SH-SY5Y (cell line): ENCODE results near the gene SRRD.

Experiments
- GATA2 ChIP-seq: IDR thresholded peaks from 2 replicates; pipeline ENCODE4 v1.6.1; 2011; ENCODE audit warnings: mild to moderate bottlenecking, low read depth, low read length
- GATA3 ChIP-seq: IDR thresholded peaks from 2 replicates; pipeline ENCODE4 v1.6.1; 2011; ENCODE audit warnings: low read depth, mild to moderate bottlenecking, low read length, moderate library complexity

SRRD gene

GRCh38 chr22:26534171-26534855 lies 50.6 kb downstream of the SRRD start:
- TF ChIP-seq GATA2 (no peak), GATA3 (no peak)

- no peak for TF ChIP-seq GATA2
- TF ChIP-seq GATA3: no peak
Observed at GRCh38 chr22:26534874-26535602, 51.4 kb downstream of the SRRD start.

GRCh38 chr22:26535603-26535908 lies 51.9 kb downstream of the SRRD start:
- TF ChIP-seq GATA2: no peak
- TF ChIP-seq GATA3: no peak

- no peak for TF ChIP-seq GATA3
- no peak for TF ChIP-seq GATA2
Observed at GRCh38 chr22:26536056-26536761, 52.5 kb downstream of the SRRD start.

DNA sequence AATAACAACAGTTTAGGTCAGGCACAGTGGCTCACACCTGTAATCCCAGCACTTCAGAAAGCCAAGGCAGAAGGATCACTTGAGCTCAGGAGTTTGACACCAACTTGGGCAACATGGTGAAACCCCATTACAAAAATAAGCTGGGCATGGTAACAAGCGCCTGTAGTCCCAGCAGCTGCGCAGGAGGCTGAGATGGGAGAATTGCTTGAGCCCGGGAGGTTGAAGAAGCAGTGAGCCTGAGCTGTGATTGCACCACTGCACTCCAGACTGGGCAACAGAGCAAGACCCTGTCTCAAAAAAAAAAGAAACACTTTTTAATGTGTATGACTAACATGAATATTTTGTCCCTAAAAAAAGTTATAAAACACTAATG lies 53.1 kb downstream of the SRRD start:
- TF ChIP-seq GATA3 (no peak), GATA2 (no peak)

DNA sequence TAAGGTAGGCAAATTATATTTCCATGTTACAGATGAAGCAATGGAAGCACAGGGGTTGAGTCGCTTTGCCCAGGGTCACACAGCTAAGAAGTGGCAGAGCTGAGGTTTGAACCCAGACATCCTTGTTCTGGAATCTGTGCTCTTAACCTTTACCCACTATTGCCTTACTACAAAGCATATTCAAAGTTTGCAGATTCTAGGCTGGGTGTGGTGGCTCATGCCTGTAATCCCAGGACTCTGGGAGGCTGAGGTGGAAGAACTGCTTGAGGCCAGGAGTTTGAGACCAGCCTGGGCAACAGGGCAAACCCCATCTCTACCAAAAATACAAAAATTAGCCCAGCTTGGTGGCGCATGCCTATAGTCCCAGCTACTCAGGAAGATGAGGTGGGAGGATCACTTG lies 56.4 kb downstream of the SRRD start:
- TF ChIP-seq GATA3: no peak
- no peak for TF ChIP-seq GATA2

DNA sequence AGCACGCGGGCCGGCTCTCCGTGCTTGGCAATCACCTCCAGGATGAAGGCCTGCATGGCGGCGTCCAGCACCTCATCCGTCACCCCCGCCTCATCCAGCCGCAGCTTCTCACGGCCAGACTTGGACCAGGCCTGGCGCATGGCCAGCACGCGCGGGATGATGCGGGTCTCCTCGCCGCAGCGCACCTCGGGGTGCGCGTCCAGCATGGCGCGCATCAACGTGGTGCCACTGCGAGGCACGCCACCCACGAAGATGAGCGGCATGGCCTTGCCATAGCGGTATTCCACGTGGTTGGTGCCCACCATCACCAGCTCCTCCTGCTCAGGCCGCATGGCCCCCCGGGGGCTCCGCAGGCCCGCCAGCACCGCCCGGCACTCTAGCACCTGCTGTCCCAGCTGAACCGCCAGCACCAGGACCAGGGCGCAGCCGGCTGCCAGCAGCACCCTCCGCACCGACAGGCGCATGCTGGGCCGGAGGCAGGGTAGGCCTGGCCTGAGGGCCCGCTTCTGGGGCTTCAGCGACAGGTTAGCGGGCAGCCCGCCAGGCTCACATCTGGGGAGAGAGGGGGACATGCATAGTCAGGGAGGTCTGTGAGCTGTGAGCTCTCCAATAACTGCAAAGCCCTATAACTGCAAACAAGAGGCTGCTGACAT lies 57.6 kb downstream of the SRRD start:
- no peak for TF ChIP-seq GATA3
- no peak for TF ChIP-seq GATA2

DNA sequence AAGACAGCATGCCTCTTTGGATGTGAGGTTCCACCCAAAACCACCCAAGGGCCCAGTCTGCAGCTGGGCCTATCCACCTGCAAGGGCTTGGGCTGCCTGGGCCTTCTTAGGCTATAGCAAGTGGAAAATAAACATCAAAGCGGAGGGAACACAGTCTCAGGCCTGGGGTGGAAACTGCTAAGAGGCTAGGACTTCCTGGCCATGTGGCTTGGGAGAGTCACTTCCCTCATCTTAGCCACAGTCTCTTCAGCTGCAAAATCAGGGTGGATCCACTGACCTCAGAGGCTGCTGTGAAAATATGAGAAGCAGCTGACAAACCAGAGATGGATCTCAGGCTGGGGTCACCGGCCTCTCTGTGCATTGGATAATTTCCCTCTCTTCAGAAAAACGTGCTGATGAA lies 59.2 kb downstream of the SRRD start:
- no peak for TF ChIP-seq GATA2
- no peak for TF ChIP-seq GATA3
